Keratinocyte (primary cell): ENCODE data around the gene RAPGEF1. TPM values are rescaled to one million over a fixed set of nuclear protein-coding genes. Genes with fewer than 3 reads are reported as not detected.
A peak's percentile ranks its signal among the peaks of the same experiment; 100 is the strongest.

Source experiments
- DNase-seq: peaks from one replicate; pipeline ENCODE4 v3.0.0-alpha.2; 2011; ENCODE audit warnings: low read depth, missing footprints, low spot score
- FAIRE-seq: peaks from 2 replicates; lab custom pipeline; 2011; peaks lifted over from hg19 to GRCh38; lab: Jason Lieb, UNC
- H2AFZ ChIP-seq: 2 replicates; pipeline ENCODE4 v1.6.0; 2012; ENCODE audit warnings: low read length, control low read depth, inconsistent platforms; ENCODE audit not compliant: control insufficient read depth
- H3K27ac ChIP-seq: 2 replicates; pipeline ENCODE4 v1.5.1; 2011; ENCODE audit warnings: low read length; ENCODE audit not compliant: control insufficient read depth, insufficient read depth
- H3K27me3 ChIP-seq: 3 replicates; pipeline ENCODE4 v1.6.0; 2011; ENCODE audit warnings: low read length; ENCODE audit not compliant: control insufficient read depth, insufficient read depth; ENCODE audit errors: extremely low read depth
- H3K36me3 ChIP-seq, 2 experiments: 2 replicates in 1 of 2; 3 replicates in 1 of 2; pipeline ENCODE4 v1.5.1; 2011; ENCODE audit warnings: low read length in 2 of 2, mild to moderate bottlenecking in 1 of 2; ENCODE audit not compliant: control insufficient read depth in 2 of 2, insufficient read depth in 2 of 2; ENCODE audit errors: extremely low read depth in 1 of 2
- H3K4me1 ChIP-seq: 3 replicates; pipeline ENCODE4 v1.5.1; 2011; ENCODE audit warnings: low read length; ENCODE audit not compliant: control insufficient read depth, insufficient read depth; ENCODE audit errors: extremely low read depth
- H3K4me2 ChIP-seq: 3 replicates; pipeline ENCODE4 v1.6.0; 2011; ENCODE audit warnings: low read depth, low read length; ENCODE audit not compliant: control insufficient read depth, insufficient read depth; ENCODE audit errors: extremely low read depth
- H3K4me3 ChIP-seq, 3 experiments: fragments of 200-600 bp in 1 of 3; sonication (generic) in 1 of 3; 2 replicates in 2 of 3; 3 replicates in 1 of 3; pipeline ENCODE4 v1.5.1; 2011 to 2016; ENCODE audit warnings: low read length in 3 of 3, mild to moderate bottlenecking in 3 of 3, control low read depth in 2 of 3, inconsistent platforms in 1 of 3, low read depth in 1 of 3, mixed read lengths in 1 of 3, mixed run types in 1 of 3, moderate library complexity in 1 of 3; ENCODE audit not compliant: control insufficient read depth in 2 of 3, insufficient read depth in 2 of 3; ENCODE audit errors: extremely low read depth in 1 of 3
- H3K79me2 ChIP-seq: 2 replicates; pipeline ENCODE4 v1.6.0; 2012; ENCODE audit warnings: low read length; ENCODE audit not compliant: control insufficient read depth, insufficient read depth
- H3K9ac ChIP-seq: 3 replicates; pipeline ENCODE4 v1.6.0; 2011; ENCODE audit warnings: low read length; ENCODE audit not compliant: control insufficient read depth, insufficient read depth; ENCODE audit errors: extremely low read depth
- H3K9me1 ChIP-seq: 3 replicates; pipeline ENCODE4 v1.6.0; 2011; ENCODE audit warnings: low read length; ENCODE audit not compliant: control insufficient read depth, insufficient read depth; ENCODE audit errors: extremely low read depth
- H3K9me3 ChIP-seq: 2 replicates; pipeline ENCODE4 v1.5.1; 2012; ENCODE audit warnings: low read depth, low read length; ENCODE audit not compliant: control insufficient read depth
- H4K20me1 ChIP-seq: 3 replicates; pipeline ENCODE4 v1.6.0; 2011; ENCODE audit warnings: low read length; ENCODE audit not compliant: control insufficient read depth, insufficient read depth; ENCODE audit errors: extremely low read depth
- EZH2 ChIP-seq: IDR thresholded peaks from one replicate; pipeline ENCODE4 v1.6.1; 2012; ENCODE audit warnings: inconsistent platforms, mild to moderate bottlenecking, low read length, moderate library complexity
- dilution Hi-C: fragments of 300-500 bp; cut with MboI; formaldehyde crosslinking; loops from one replicate; pipeline ENCODE4 v1.7.0; 2020; ENCODE audit warnings: low sequenced_read_pairs; ENCODE audit not compliant: extremely low pct_ligation_motif_present
- polyA plus RNA-seq, 5 experiments: library from polyadenylated mRNA; depleted of rRNA in 3 of 5; stranded (reverse) in 3 of 5; stranded (forward) in 1 of 5; unstranded in 1 of 5; fragments of >200 nt; gene quantifications; 1 replicate in 1 of 5; 2 replicates in 3 of 5; 3 replicates in 1 of 5; pipeline versions ENCODE4 v1.2.1 to v1.2.3, GENCODE V29; 2011 to 2012; ENCODE audit warnings: missing spikeins in 2 of 5, low read depth in 1 of 5, low replicate concordance in 1 of 5
- TF ChIP-seq, protein P1 (sequence below), 3 experiments: IDR thresholded peaks in 1 of 3; conservative IDR thresholded peaks in 1 of 3; optimal IDR thresholded peaks in 1 of 3; 2 replicates in 2 of 3; 3 replicates in 1 of 3; pipeline versions ENCODE3 to v1.5.1; 2011; ENCODE audit warnings: low read length in 3 of 3, mild to moderate bottlenecking in 3 of 3, moderate library complexity in 2 of 3, control low read depth in 1 of 3, inconsistent platforms in 1 of 3; ENCODE audit not compliant: insufficient read depth in 2 of 3; ENCODE audit errors: extremely low read depth in 1 of 3

The RAPGEF1 gene
- polyA plus RNA-seq, 1 donor (not counting 4 experiments of a cell fraction or from before 2014, with no cell fraction given): 18.5 TPM

DNA sequence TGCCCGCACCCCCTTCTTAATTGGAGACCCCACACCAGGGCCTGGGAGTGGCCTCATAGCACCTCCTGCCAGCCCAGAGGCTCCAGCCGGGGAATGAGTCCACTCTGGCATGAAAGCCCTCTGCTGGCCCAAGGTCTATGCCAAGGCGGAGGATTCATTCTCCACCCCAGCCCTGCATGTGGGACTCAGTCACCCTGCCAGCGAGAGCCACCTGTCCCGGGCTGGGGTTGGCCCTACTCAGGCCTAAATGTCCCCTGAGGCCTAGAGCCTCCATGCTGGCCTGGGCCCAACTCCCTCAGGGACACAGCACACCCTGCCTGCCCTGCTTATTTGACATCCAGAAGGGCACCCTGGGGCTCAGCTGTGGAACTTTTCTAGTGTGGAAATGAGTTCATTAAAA, 1.0 kb upstream of the RAPGEF1 start:
- Histone ChIP-seq H3K27me3 (no peaks in the 10 kb centered on the region), H3K4me2 (no peak overlapping the region), H3K9ac (no peak overlapping the region), H2AFZ (no peak overlapping the region), H3K9me3 (no peaks in the 10 kb centered on the region), H3K27ac (no peak overlapping the region), H3K4me1 (peaks cover 37% of the 10 kb centered on the region), H3K36me3 (peaks cover 0 to 4% of the 10 kb centered on the region in 2 experiments), H3K4me3 (no peak overlapping the region), H4K20me1 (peaks cover 7% of the 10 kb centered on the region), H3K79me2 (peaks cover 30% of the 10 kb centered on the region), H3K9me1 (peaks cover 2% of the 10 kb centered on the region)
- dilution Hi-C loops: no loop called here
- FAIRE-seq (no peak), DNase-seq (no peak)
- TF ChIP-seq, protein P1, sequence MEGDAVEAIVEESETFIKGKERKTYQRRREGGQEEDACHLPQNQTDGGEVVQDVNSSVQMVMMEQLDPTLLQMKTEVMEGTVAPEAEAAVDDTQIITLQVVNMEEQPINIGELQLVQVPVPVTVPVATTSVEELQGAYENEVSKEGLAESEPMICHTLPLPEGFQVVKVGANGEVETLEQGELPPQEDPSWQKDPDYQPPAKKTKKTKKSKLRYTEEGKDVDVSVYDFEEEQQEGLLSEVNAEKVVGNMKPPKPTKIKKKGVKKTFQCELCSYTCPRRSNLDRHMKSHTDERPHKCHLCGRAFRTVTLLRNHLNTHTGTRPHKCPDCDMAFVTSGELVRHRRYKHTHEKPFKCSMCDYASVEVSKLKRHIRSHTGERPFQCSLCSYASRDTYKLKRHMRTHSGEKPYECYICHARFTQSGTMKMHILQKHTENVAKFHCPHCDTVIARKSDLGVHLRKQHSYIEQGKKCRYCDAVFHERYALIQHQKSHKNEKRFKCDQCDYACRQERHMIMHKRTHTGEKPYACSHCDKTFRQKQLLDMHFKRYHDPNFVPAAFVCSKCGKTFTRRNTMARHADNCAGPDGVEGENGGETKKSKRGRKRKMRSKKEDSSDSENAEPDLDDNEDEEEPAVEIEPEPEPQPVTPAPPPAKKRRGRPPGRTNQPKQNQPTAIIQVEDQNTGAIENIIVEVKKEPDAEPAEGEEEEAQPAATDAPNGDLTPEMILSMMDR (optimal IDR thresholded peaks at IDR 0.05 in 1 of 3, IDR thresholded peaks at IDR 0.05 in 1 of 3, conservative IDR thresholded peaks at IDR 0.05 in 1 of 3; ENCODE audit: extremely low read depth in 1 of 3, insufficient read depth in 2 of 3, low read length in 3 of 3): no peak
- TF ChIP-seq EZH2: no peak

DNA sequence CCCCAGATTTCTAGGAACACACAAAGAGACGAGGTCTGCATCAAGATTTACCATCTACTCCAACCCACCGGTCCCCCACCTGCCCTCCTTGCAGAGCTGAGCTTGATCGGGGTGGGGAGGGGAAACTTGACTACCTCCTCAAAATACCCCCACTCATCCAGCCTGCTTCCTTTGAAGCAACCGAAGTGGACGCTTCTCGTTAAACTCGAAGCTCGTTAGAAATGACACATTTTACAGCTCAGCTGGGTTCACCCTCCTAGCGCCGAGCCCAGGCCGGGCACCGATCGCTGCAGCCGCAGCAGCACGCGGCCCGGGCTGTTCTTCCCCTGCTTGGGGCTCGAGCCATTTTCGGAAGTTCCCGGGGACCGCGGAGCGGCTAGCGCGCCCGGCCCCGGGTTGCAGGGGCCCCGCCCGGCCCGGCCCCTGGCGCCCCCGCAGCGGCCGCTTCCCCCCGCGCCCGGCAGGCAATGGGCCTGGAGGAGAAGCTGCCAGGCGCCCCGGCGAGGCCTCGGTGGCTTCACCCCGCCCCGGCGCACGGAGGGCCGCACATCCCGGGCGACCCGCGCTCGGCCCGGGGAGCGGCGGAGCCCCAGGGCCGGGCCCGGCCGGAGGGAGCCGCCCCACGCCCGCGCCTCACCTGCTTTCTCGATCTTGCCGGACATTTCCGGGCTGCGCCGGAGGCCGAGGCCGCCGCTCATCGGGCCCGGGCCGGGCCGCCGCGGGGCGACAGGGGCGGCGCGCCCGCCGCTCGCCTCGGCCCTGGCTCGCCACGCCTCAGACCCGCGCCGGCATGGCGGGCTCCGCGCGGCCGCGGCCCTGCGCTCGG, 530 bp downstream of the RAPGEF1 start:
- peaks cover 6% of the 10 kb centered on the region for H3K9me1 ChIP-seq
- peak overlapping the region; percentile 55 for H3K27ac ChIP-seq
- DNase-seq (no peak), FAIRE-seq (no peak)
- H3K9me3 ChIP-seq: no peaks in the 10 kb centered on the region
- peaks cover 10% of the 10 kb centered on the region for H4K20me1 ChIP-seq
- H3K79me2 ChIP-seq: peaks cover 42% of the 10 kb centered on the region
- peak overlapping the region; percentile 99 for H3K4me2 ChIP-seq
- peak overlapping the region; percentile 85 for H3K9ac ChIP-seq
- H3K4me3 ChIP-seq: peak overlapping the region; percentile 56 to 83 (median 80)
- H3K4me1 ChIP-seq: peaks cover 31% of the 10 kb centered on the region
- dilution Hi-C loops: no loop called here
- no peaks in the 10 kb centered on the region for H3K27me3 ChIP-seq
- TF ChIP-seq EZH2: no peak
- TF ChIP-seq, protein P1 (optimal IDR thresholded peaks at IDR 0.05 in 1 of 3, IDR thresholded peaks at IDR 0.05 in 1 of 3, conservative IDR thresholded peaks at IDR 0.05 in 1 of 3; ENCODE audit: extremely low read depth in 1 of 3, insufficient read depth in 2 of 3, low read length in 3 of 3): no peak
- H2AFZ ChIP-seq: peak overlapping the region; percentile 37
- peaks cover 0 to 8% of the 10 kb centered on the region in 2 experiments for H3K36me3 ChIP-seq
